ENCODE measurements around the gene LGR4. TPM values are rescaled to one million over a fixed set of nuclear protein-coding genes. Genes with fewer than 3 reads are reported as not detected.

Gene LGR4
- total RNA-seq, 2 experiments from 2014 or later = 0.06 to 1.2 TPM

DNA sequence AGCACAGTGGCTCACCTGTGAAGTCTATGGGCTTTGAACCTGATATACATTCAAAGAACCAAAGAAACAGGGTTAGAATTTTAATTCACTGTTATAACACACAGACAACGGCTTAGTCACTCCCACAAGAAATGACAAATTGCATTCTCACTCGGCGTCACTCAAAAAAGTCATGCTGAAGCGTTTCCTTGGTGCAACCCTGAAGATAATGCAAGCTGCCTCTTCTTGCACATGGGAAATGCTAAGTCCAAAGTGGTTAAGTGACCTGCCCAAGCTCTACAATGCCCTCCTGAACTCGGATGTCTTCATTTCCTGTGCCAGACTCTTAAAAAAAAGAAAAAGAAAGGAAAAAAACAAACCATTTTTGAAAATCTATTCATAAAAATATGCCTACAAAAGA, 10.0 kb downstream of the LGR4 start:
- Histone ChIP-seq H3K27ac (ENCODE audit: low read depth, low read length, poor library complexity, severe bottlenecking) (no peak overlapping the region), H3K4me2 (ENCODE audit: low read length) (no peak overlapping the region), H3K36me3 (ENCODE audit: insufficient read depth, low read length) (no peaks in the 10 kb centered on the region), H3K4me1 (ENCODE audit: insufficient read depth, low read length, poor library complexity, severe bottlenecking) (no peaks in the 10 kb centered on the region), H3K79me2 (ENCODE audit: insufficient read depth, low read depth, low read length) (no peaks in the 10 kb centered on the region), H3K4me3 (ENCODE audit: low read depth, low read length, poor library complexity, severe bottlenecking) (no peak overlapping the region), H3K9me3 (ENCODE audit: low read length) (no peaks in the 10 kb centered on the region), H4K20me1 (ENCODE audit: insufficient read depth, low read length) (no peaks in the 10 kb centered on the region), H3K9me2 (ENCODE audit: insufficient read depth, low read length) (no peaks in the 10 kb centered on the region), H2AFZ (ENCODE audit: low read length) (no peak overlapping the region)
- intact Hi-C loops (cut with micrococcal nuclease; ENCODE audit: unreplicated experiment) = no loop called here
- BruUV-seq (replicated peaks) = no TSS peak
- ChIA-PET CTCF (ENCODE audit: unreplicated experiment) (no interaction called here), POLR2A (no interaction called here)
- no peak for DNase-seq (ENCODE audit: low spot score)
- TF ChIP-seq, protein P1, sequence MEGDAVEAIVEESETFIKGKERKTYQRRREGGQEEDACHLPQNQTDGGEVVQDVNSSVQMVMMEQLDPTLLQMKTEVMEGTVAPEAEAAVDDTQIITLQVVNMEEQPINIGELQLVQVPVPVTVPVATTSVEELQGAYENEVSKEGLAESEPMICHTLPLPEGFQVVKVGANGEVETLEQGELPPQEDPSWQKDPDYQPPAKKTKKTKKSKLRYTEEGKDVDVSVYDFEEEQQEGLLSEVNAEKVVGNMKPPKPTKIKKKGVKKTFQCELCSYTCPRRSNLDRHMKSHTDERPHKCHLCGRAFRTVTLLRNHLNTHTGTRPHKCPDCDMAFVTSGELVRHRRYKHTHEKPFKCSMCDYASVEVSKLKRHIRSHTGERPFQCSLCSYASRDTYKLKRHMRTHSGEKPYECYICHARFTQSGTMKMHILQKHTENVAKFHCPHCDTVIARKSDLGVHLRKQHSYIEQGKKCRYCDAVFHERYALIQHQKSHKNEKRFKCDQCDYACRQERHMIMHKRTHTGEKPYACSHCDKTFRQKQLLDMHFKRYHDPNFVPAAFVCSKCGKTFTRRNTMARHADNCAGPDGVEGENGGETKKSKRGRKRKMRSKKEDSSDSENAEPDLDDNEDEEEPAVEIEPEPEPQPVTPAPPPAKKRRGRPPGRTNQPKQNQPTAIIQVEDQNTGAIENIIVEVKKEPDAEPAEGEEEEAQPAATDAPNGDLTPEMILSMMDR (conservative IDR thresholded peaks at IDR 0.05; ENCODE audit: low read length) = no peak
- no peak for TF ChIP-seq EZH2phosphoT487 (IDR thresholded peaks at IDR 0.05; ENCODE audit: borderline replicate concordance, low read depth, low read length)

DNA sequence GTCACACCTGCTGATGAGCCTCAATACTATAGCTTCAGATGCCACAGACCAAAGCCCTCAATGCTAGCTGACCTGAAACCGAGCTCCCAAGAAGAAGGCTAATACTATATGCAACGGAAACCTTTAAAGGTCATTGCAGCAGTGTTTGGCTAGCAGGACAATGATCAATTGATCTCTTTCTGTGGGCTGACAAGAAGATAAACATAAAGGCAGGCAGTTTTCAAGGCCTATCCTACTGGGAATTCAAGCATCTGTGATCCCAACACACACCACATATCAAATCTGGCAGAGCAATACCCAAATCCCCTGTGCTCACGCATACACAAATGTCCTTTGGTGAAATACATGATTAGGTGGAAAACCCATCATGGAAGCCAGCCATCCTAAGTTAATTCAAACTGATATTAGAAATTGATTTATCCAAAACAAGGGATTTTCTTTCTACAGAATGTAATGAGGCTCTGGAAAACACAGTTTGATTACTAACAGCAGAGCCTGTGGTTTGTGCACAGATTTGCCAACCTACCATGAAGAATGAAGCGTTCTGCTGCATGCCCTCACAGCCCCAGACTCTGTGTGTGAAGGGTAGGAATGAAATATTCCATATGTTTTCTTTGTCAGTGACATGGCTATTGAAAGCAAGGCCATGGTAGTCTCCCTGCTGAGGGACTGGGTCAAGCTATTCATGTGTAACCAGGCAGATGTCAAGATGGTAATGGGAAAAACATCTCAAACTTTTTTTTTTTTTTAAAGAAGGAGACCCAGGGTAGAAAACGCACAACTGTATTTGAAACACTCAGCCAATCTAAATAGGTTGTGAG, 12.2 kb downstream of the LGR4 start:
- CTCF ChIA-PET (ENCODE audit: unreplicated experiment) = no interaction called here
- POLR2A ChIA-PET = interaction anchor here (0.6 to 0.8 kb wide), 3 partner anchors 10 to 378 kb away, joined by 3 to 6 read pairs (median 3); no protein-coding TSS in a partner anchor
- BruUV-seq (replicated peaks) = no TSS peak

More for the DNA sequence above, 12.2 kb downstream of the LGR4 start:
- no peaks in the 10 kb centered on the region for H3K9me3 ChIP-seq (ENCODE audit: low read length)
- DNase-seq (ENCODE audit: low spot score) = no peak
- no peak for TF ChIP-seq EZH2phosphoT487 (IDR thresholded peaks at IDR 0.05; ENCODE audit: borderline replicate concordance, low read depth, low read length)
- TF ChIP-seq, protein P1 (conservative IDR thresholded peaks at IDR 0.05; ENCODE audit: low read length) = no peak
- H3K36me3 ChIP-seq (ENCODE audit: insufficient read depth, low read length) = no peaks in the 10 kb centered on the region
- no peaks in the 10 kb centered on the region for H3K4me1 ChIP-seq (ENCODE audit: insufficient read depth, low read length, poor library complexity, severe bottlenecking)
- no peak overlapping the region for H2AFZ ChIP-seq (ENCODE audit: low read length)
- no peak overlapping the region for H3K27ac ChIP-seq (ENCODE audit: low read depth, low read length, poor library complexity, severe bottlenecking)
- no peak overlapping the region for H3K4me2 ChIP-seq (ENCODE audit: low read length)
- no peaks in the 10 kb centered on the region for H4K20me1 ChIP-seq (ENCODE audit: insufficient read depth, low read length)
- intact Hi-C loops (cut with micrococcal nuclease; ENCODE audit: unreplicated experiment) = no loop called here
- no peaks in the 10 kb centered on the region for H3K9me2 ChIP-seq (ENCODE audit: insufficient read depth, low read length)
- no peak overlapping the region for H3K4me3 ChIP-seq (ENCODE audit: low read depth, low read length, poor library complexity, severe bottlenecking)
- no peaks in the 10 kb centered on the region for H3K79me2 ChIP-seq (ENCODE audit: insufficient read depth, low read depth, low read length)

Data from OCI-LY7 (cell line).